HEK293T (cell line): ENCODE measurements around the gene AFTPH.

Source experiments
- CTCF ChIA-PET: fragments of 350-600 bp; formaldehyde crosslinking; extraction: SDS; loops from one replicate; lab custom pipeline; 2021; ENCODE audit warnings: antibody characterized with exemption, inconsistent platforms; lab: Yijun Ruan, JAX
- POLR2A ChIA-PET: fragments of 350-600 bp; formaldehyde crosslinking; extraction: SDS; loops from one replicate; lab custom pipeline; 2020; ENCODE audit warnings: antibody characterized with exemption, inconsistent platforms; lab: Yijun Ruan, JAX
- DNase-seq: peaks from one replicate; pipeline ENCODE4 v3.0.0; 2012; ENCODE audit warnings: mixed read lengths; ENCODE audit errors: extremely low spot score
- ARNT ChIP-seq: fragments of 450-650 bp; IDR thresholded peaks from 2 replicates; pipeline ENCODE4 v1.6.1; 2017; ENCODE audit warnings: mild to moderate bottlenecking
- BHLHE40 ChIP-seq: fragments of 450-650 bp; IDR thresholded peaks from 2 replicates; pipeline ENCODE4 v1.6.1; 2016; ENCODE audit warnings: mild to moderate bottlenecking, moderate library complexity, borderline replicate concordance
- CTBP1 ChIP-seq: fragments of 450-650 bp; IDR thresholded peaks from 2 replicates; pipeline ENCODE4 v1.6.1; 2016; ENCODE audit warnings: borderline replicate concordance
- ELF4 ChIP-seq: fragments of 450-650 bp; IDR thresholded peaks from 2 replicates; pipeline ENCODE4 v1.6.1; 2017; ENCODE audit warnings: antibody characterized with exemption
- FOXA1 ChIP-seq: fragments of 450-650 bp; IDR thresholded peaks from 2 replicates; pipeline ENCODE4 v1.6.1; 2016; ENCODE audit warnings: mild to moderate bottlenecking
- FOXK2 ChIP-seq: fragments of 450-650 bp; IDR thresholded peaks from 2 replicates; pipeline ENCODE4 v1.6.1; 2016; ENCODE audit warnings: mild to moderate bottlenecking
- FOXM1 ChIP-seq: fragments of 450-650 bp; IDR thresholded peaks from 2 replicates; pipeline ENCODE4 v1.6.1; 2017; ENCODE audit warnings: mild to moderate bottlenecking, borderline replicate concordance
- HDGF ChIP-seq: fragments of 450-650 bp; IDR thresholded peaks from 2 replicates; pipeline ENCODE4 v1.6.1; 2017; ENCODE audit warnings: antibody characterized with exemption, borderline replicate concordance
- L3MBTL2 ChIP-seq: fragments of 450-650 bp; conservative IDR thresholded peaks from 2 replicates; pipeline ENCODE4 v1.6.1; 2016; ENCODE audit warnings: mild to moderate bottlenecking
- LEF1 ChIP-seq: fragments of 450-650 bp; IDR thresholded peaks from 2 replicates; pipeline ENCODE4 v1.6.1; 2017; ENCODE audit warnings: mild to moderate bottlenecking, borderline replicate concordance
- NFRKB ChIP-seq: fragments of 450-650 bp; IDR thresholded peaks from 2 replicates; pipeline ENCODE4 v1.6.1; 2016; ENCODE audit warnings: mild to moderate bottlenecking, moderate library complexity
- PKNOX1 ChIP-seq: fragments of 450-650 bp; IDR thresholded peaks from 2 replicates; pipeline ENCODE4 v1.6.1; 2016
- SP1 ChIP-seq: fragments of 450-650 bp; IDR thresholded peaks from 2 replicates; pipeline ENCODE4 v1.6.1; 2017
- SUZ12 ChIP-seq: fragments of 450-650 bp; IDR thresholded peaks from 2 replicates; pipeline ENCODE4 v1.6.1; 2016; ENCODE audit warnings: mild to moderate bottlenecking
- TARDBP ChIP-seq: fragments of 450-650 bp; IDR thresholded peaks from 2 replicates; pipeline ENCODE4 v1.6.1; 2016
- ZNF384 ChIP-seq: fragments of 450-650 bp; IDR thresholded peaks from 2 replicates; pipeline ENCODE4 v1.6.1; 2016

The AFTPH gene

GRCh38 chr2:64479259-64480117, 44.6 kb upstream of the AFTPH start:
- no peak for DNase-seq
- TF ChIP-seq LEF1 (no peak), L3MBTL2 (no peak), FOXA1 (no peak), BHLHE40 (no peak), ARNT (no peak), SUZ12 (no peak), FOXM1 (no peak), ZNF384 (no peak), PKNOX1 (no peak), TARDBP (no peak), FOXK2 (no peak), SP1 (no peak), ELF4 (no peak), CTBP1 (no peak), NFRKB (no peak), HDGF (no peak)
- CTCF ChIA-PET, result interaction anchor here (1.0 to 1.1 kb wide), 2 partner anchors 8 to 149 kb away, joined by 4 read pairs; no protein-coding TSS in a partner anchor
- POLR2A ChIA-PET, result no interaction called here

- no peak for DNase-seq
- TF ChIP-seq FOXM1, result no peak
- TF ChIP-seq SP1, result no peak
- TF ChIP-seq BHLHE40, result no peak
- no peak for TF ChIP-seq HDGF
- TF ChIP-seq ZNF384, result no peak
- no peak for TF ChIP-seq NFRKB
- TF ChIP-seq ARNT, result no peak
- TF ChIP-seq ELF4, result no peak
- TF ChIP-seq FOXK2, result no peak
- no peak for TF ChIP-seq SUZ12
- TF ChIP-seq PKNOX1, result no peak
- no peak for TF ChIP-seq CTBP1
- no peak for TF ChIP-seq LEF1
- no peak for TF ChIP-seq TARDBP
- no peak for TF ChIP-seq L3MBTL2
- TF ChIP-seq FOXA1, result no peak
- ChIA-PET CTCF (interaction anchor here (0.6 kb wide), 1 partner anchor 27 kb away, joined by 3 read pairs; no protein-coding TSS in a partner anchor), POLR2A (no interaction called here)
Measured at GRCh38 chr2:64481665-64482064, 42.5 kb upstream of the AFTPH start.

GRCh38 chr2:64482243-64482642, 41.9 kb upstream of the AFTPH start:
- DNase-seq, result no peak
- ChIA-PET CTCF (interaction anchor here (0.6 kb wide), 1 partner anchor 26 kb away, joined by 3 read pairs; no protein-coding TSS in a partner anchor), POLR2A (no interaction called here)
- no peak for TF ChIP-seq SUZ12
- TF ChIP-seq NFRKB, result no peak
- TF ChIP-seq TARDBP, result no peak
- no peak for TF ChIP-seq PKNOX1
- TF ChIP-seq BHLHE40, result no peak
- TF ChIP-seq CTBP1, result no peak
- TF ChIP-seq FOXA1, result no peak

GRCh38 chr2:64482765-64483504, 41.2 kb upstream of the AFTPH start:
- no peak for DNase-seq
- ChIA-PET POLR2A (no interaction called here), CTCF (interaction anchor here (0.6 kb wide), 1 partner anchor 20 kb away, joined by 4 read pairs; no protein-coding TSS in a partner anchor)
- TF ChIP-seq SUZ12 (no peak), FOXA1 (no peak)

GRCh38 chr2:64485331-64485730, 38.8 kb upstream of the AFTPH start:
- ChIA-PET CTCF (interaction anchor here (0.8 to 1.3 kb wide), 3 partner anchors 154 to 453 kb away, joined by 3 to 7 read pairs (median 4); no protein-coding TSS in a partner anchor), POLR2A (no interaction called here)
- TF ChIP-seq ZNF384 (no peak), TARDBP (no peak), CTBP1 (no peak), PKNOX1 (no peak), L3MBTL2 (no peak), FOXK2 (no peak)
- DNase-seq, result no peak
